HCT116 (cell line): ENCODE data around the gene LY86. TPM values are rescaled to one million over a fixed set of nuclear protein-coding genes. Genes with fewer than 3 reads are reported as not detected.

ENCODE experiments used
- ATAC-seq: fragments of 200-7000 bp; cut with Tn5 transposase; 2 replicates; pipeline ENCODE4 v1.9.1; 2020; ENCODE audit warnings: mild to moderate bottlenecking, moderate library complexity
- BruUV-seq: library from RNA; stranded (reverse); fragments of 400-500 nt; replicated peaks from 2 replicates; lab custom pipeline; 2021; lab: Mats Ljungman, UMichigan
- CTCF ChIA-PET: fragments of 300-600 bp; sonication (Branson Sonifier 250); formaldehyde crosslinking; loops from one replicate; lab custom pipeline; 2021; ENCODE audit warnings: antibody characterized with exemption; lab: Charles Lee
- POLR2A ChIA-PET: fragments of 300-600, 350-600 bp; sonication (Branson Sonifier 250); formaldehyde crosslinking; loops from one replicate; lab custom pipeline; 2021; ENCODE audit warnings: antibody characterized with exemption; lab: Charles Lee
- RAD21 ChIA-PET, 2 experiments: fragments of 300-600 bp; sonication (Branson Sonifier 250); formaldehyde crosslinking; loops; one replicate each; lab custom pipeline; 2023; ENCODE audit warnings: low total read pairs in 2 of 2; ENCODE audit not compliant: uncharacterized antibody in 2 of 2, unreplicated experiment in 2 of 2, low non-redundant PET in 1 of 2; lab: Charles Lee
- DNase-seq: peaks from one replicate; pipeline ENCODE4 v3.0.0-alpha.2; 2010; ENCODE audit warnings: low read depth, low spot score
- H2AFZ ChIP-seq: fragments of 200-600 bp; shearing (Covaris generic), sonication (generic); 2 replicates; pipeline ENCODE4 v1.6.1; 2017; ENCODE audit warnings: low read depth, mixed run types, mixed read lengths, antibody characterized with exemption, low read length; ENCODE audit not compliant: poor library complexity, severe bottlenecking
- H3K27ac ChIP-seq: 2 replicates; pipeline ENCODE4 v1.5.1; 2012; ENCODE audit warnings: low read depth, low read length
- H3K27me3 ChIP-seq: fragments of 200-600 bp; sonication (generic); 2 replicates; pipeline ENCODE4 v1.6.1; 2016; ENCODE audit warnings: mixed run types, low read length, mixed read lengths; ENCODE audit not compliant: insufficient read depth
- H3K36me3 ChIP-seq, 2 experiments: fragments of 200-500 bp in 1 of 2; fragments of 200-600 bp in 1 of 2; sonication (Bioruptor generic) in 1 of 2; sonication (generic) in 1 of 2; 2 replicates each; pipeline versions ENCODE4 v1.5.1 to v1.6.1; 2014 to 2016; ENCODE audit warnings: low read length in 2 of 2, inconsistent platforms in 1 of 2, mixed read lengths in 1 of 2, mixed run types in 1 of 2; ENCODE audit not compliant: insufficient read depth in 2 of 2, control insufficient read depth in 1 of 2
- H3K4me1 ChIP-seq, 2 experiments: fragments of 200-600 bp in 1 of 2; sonication (generic) in 1 of 2; 2 replicates each; pipeline versions ENCODE4 v1.5.1 to v1.6.1; 2012 to 2017; ENCODE audit warnings: low read length in 2 of 2, inconsistent platforms in 1 of 2, mild to moderate bottlenecking in 1 of 2, mixed read lengths in 1 of 2, mixed run types in 1 of 2, moderate library complexity in 1 of 2; ENCODE audit not compliant: insufficient read depth in 2 of 2, control insufficient read depth in 1 of 2
- H3K4me2 ChIP-seq: fragments of 200-600 bp; sonication (generic); 2 replicates; pipeline ENCODE4 v1.6.1; 2017; ENCODE audit warnings: mixed run types, low read length, mixed read lengths
- H3K4me3 ChIP-seq, 2 experiments: fragments of 200-600 bp in 1 of 2; sonication (generic) in 1 of 2; replicated peaks in 1 of 2; 2 replicates each; pipeline ENCODE4 v1.5.1; 2011 to 2016; ENCODE audit warnings: low read length in 2 of 2, control low read depth in 1 of 2, low read depth in 1 of 2, mild to moderate bottlenecking in 1 of 2, mixed read lengths in 1 of 2, mixed run types in 1 of 2
- H3K79me2 ChIP-seq: fragments of 200-600 bp; sonication (generic); 2 replicates; pipeline ENCODE4 v1.6.1; 2017; ENCODE audit warnings: mild to moderate bottlenecking, mixed run types, low read length, moderate library complexity, mixed read lengths; ENCODE audit not compliant: insufficient read depth
- H3K9ac ChIP-seq: fragments of 200-600 bp; sonication (generic); 2 replicates; pipeline ENCODE4 v1.6.1; 2016; ENCODE audit warnings: low read length, mixed read lengths
- H3K9me2 ChIP-seq: fragments of 200-600 bp; sonication (generic), shearing (Covaris generic); 2 replicates; pipeline ENCODE4 v1.6.1; 2017; ENCODE audit warnings: mixed run types, mild to moderate bottlenecking, moderate library complexity; ENCODE audit not compliant: insufficient read depth
- H3K9me3 ChIP-seq, 2 experiments: fragments of 200-500 bp in 1 of 2; fragments of 200-600 bp in 1 of 2; sonication (Bioruptor generic) in 1 of 2; sonication (generic) in 1 of 2; 2 replicates each; pipeline ENCODE4 v1.6.1; 2014 to 2017; ENCODE audit warnings: low read length in 2 of 2, mixed read lengths in 2 of 2, inconsistent platforms in 1 of 2, low read depth in 1 of 2, mild to moderate bottlenecking in 1 of 2, mixed run types in 1 of 2, moderate library complexity in 1 of 2; ENCODE audit not compliant: control insufficient read depth in 1 of 2, insufficient read depth in 1 of 2
- H4K20me1 ChIP-seq: fragments of 200-600 bp; sonication (generic), shearing (Covaris generic); 2 replicates; pipeline ENCODE4 v1.6.1; 2017; ENCODE audit warnings: mixed run types, mild to moderate bottlenecking, moderate library complexity; ENCODE audit not compliant: insufficient read depth
- CEBPB ChIP-seq: IDR thresholded peaks from 2 replicates; pipeline ENCODE4 v1.6.1; 2012; ENCODE audit warnings: low read depth
- EGR1 ChIP-seq: IDR thresholded peaks from 2 replicates; pipeline ENCODE4 v1.6.1; 2012; ENCODE audit warnings: low read depth
- EZH2phosphoT487 ChIP-seq: fragments of 200-600 bp; IDR thresholded peaks from 2 replicates; pipeline ENCODE4 v1.6.1; 2018; ENCODE audit warnings: antibody characterized with exemption, borderline replicate concordance
- POLR2A ChIP-seq: IDR thresholded peaks from 2 replicates; pipeline ENCODE4 v1.7.0; 2011; ENCODE audit warnings: borderline replicate concordance; ENCODE audit not compliant: insufficient read depth, insufficient read length; ENCODE audit errors: extremely low read depth
- POLR2AphosphoS5 ChIP-seq: IDR thresholded peaks from 2 replicates; pipeline ENCODE4 v1.6.1; 2011; ENCODE audit warnings: mild to moderate bottlenecking, low read depth, low read length, moderate library complexity
- SP1 ChIP-seq: IDR thresholded peaks from 2 replicates; pipeline ENCODE4 v1.6.1; 2012; ENCODE audit warnings: low read depth
- SRF ChIP-seq: IDR thresholded peaks from 2 replicates; pipeline ENCODE4 v1.6.1; 2012; ENCODE audit warnings: low read depth
- YY1 ChIP-seq: IDR thresholded peaks from 2 replicates; pipeline ENCODE4 v1.6.1; 2011; ENCODE audit warnings: low read length, low read depth, moderate library complexity, mild to moderate bottlenecking; ENCODE audit not compliant: insufficient replicate concordance; ENCODE audit errors: extremely low read depth
- ZFX ChIP-seq: fragments of 450-650 bp; IDR thresholded peaks from 2 replicates; pipeline ENCODE4 v1.6.1; 2017
- intact Hi-C: fragments of 100-400 bp; cut with micrococcal nuclease; formaldehyde crosslinking; loops from 2 replicates; pipeline ENCODE4 v1.10.0; 2022
- total RNA-seq: library from RNA; stranded (reverse); gene quantifications from one replicate; pipeline ENCODE4 v1.2.1, GENCODE V29; 2021; ENCODE audit not compliant: unreplicated experiment
- TF ChIP-seq, protein P1 (sequence below): IDR thresholded peaks from 2 replicates; pipeline ENCODE4 v1.6.1; 2012; ENCODE audit warnings: low read depth
- TF ChIP-seq, protein P2 (sequence below), 3 experiments: fragments of 200-600 bp in 1 of 3; sonication (generic) in 1 of 3; IDR thresholded peaks in 2 of 3; conservative IDR thresholded peaks in 1 of 3; 2 replicates each; pipeline ENCODE4 v1.5.1; 2012 to 2017; ENCODE audit warnings: low read depth in 2 of 3, low read length in 2 of 3, antibody characterized with exemption in 1 of 3, borderline replicate concordance in 1 of 3, control low read depth in 1 of 3, mild to moderate bottlenecking in 1 of 3, mixed read lengths in 1 of 3, mixed run types in 1 of 3, moderate library complexity in 1 of 3; ENCODE audit not compliant: insufficient read depth in 1 of 3
- TF ChIP-seq, protein P3 (sequence below): IDR thresholded peaks from 2 replicates; pipeline ENCODE4 v1.6.1; 2011; ENCODE audit warnings: mild to moderate bottlenecking, low read length, moderate library complexity; ENCODE audit not compliant: insufficient replicate concordance; ENCODE audit errors: extremely low read depth

The LY86 gene
- total RNA-seq, 1 experiment from 2014 or later: not detected

DNA sequence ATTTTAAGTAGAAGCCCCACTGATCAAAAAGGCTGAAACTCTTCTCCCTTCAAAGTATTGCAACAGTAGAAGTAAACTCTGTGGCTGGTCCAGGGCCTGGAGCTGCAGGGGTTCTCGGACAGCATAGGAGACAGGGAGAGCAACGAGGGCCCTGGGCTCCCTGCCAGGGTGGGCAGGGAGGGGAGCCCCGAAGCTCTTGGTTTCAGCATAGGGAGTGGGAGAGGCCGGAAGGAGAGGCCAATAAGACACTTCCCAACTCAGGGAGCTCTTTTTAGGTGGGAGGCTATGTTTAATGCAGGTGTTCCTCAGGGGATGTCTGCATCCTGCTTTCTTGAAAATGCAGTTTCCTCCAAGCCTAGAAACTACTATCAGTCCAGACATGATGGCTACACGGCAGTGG, 91.1 kb downstream of the LY86 start (continued):
- TF ChIP-seq, protein P1, sequence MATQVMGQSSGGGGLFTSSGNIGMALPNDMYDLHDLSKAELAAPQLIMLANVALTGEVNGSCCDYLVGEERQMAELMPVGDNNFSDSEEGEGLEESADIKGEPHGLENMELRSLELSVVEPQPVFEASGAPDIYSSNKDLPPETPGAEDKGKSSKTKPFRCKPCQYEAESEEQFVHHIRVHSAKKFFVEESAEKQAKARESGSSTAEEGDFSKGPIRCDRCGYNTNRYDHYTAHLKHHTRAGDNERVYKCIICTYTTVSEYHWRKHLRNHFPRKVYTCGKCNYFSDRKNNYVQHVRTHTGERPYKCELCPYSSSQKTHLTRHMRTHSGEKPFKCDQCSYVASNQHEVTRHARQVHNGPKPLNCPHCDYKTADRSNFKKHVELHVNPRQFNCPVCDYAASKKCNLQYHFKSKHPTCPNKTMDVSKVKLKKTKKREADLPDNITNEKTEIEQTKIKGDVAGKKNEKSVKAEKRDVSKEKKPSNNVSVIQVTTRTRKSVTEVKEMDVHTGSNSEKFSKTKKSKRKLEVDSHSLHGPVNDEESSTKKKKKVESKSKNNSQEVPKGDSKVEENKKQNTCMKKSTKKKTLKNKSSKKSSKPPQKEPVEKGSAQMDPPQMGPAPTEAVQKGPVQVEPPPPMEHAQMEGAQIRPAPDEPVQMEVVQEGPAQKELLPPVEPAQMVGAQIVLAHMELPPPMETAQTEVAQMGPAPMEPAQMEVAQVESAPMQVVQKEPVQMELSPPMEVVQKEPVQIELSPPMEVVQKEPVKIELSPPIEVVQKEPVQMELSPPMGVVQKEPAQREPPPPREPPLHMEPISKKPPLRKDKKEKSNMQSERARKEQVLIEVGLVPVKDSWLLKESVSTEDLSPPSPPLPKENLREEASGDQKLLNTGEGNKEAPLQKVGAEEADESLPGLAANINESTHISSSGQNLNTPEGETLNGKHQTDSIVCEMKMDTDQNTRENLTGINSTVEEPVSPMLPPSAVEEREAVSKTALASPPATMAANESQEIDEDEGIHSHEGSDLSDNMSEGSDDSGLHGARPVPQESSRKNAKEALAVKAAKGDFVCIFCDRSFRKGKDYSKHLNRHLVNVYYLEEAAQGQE: no peak
- TF ChIP-seq POLR2A (no peak), SP1 (no peak), YY1 (no peak), CEBPB (no peak), EZH2phosphoT487 (no peak), EGR1 (no peak), SRF (no peak)
- TF ChIP-seq, protein P2, sequence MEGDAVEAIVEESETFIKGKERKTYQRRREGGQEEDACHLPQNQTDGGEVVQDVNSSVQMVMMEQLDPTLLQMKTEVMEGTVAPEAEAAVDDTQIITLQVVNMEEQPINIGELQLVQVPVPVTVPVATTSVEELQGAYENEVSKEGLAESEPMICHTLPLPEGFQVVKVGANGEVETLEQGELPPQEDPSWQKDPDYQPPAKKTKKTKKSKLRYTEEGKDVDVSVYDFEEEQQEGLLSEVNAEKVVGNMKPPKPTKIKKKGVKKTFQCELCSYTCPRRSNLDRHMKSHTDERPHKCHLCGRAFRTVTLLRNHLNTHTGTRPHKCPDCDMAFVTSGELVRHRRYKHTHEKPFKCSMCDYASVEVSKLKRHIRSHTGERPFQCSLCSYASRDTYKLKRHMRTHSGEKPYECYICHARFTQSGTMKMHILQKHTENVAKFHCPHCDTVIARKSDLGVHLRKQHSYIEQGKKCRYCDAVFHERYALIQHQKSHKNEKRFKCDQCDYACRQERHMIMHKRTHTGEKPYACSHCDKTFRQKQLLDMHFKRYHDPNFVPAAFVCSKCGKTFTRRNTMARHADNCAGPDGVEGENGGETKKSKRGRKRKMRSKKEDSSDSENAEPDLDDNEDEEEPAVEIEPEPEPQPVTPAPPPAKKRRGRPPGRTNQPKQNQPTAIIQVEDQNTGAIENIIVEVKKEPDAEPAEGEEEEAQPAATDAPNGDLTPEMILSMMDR (IDR thresholded peaks at IDR 0.05 in 2 of 3, conservative IDR thresholded peaks at IDR 0.05 in 1 of 3; ENCODE audit: borderline replicate concordance in 1 of 3, insufficient read depth in 1 of 3, low read depth in 2 of 3, low read length in 2 of 3): no peak

DNA sequence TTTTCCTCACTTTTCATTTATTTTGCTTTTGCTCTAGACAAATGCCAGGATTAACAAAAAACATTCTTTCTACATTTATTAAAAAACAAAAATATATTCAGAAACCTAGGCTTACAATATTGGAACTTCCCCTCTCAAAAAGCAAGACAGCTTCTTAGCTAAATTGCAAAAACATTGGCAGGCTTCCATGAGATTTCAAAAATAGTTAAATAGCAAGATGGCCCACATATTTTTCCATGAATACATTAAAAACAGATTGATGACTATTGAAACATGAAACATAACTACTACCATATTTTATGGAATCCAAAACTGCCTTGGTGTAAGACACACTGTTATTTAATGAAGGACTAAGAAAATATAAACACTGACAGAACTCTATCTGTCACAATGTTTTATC, 92.0 kb downstream of the LY86 start:
- no peaks in the 10 kb centered on the region for H3K9me2 ChIP-seq
- ChIA-PET RAD21 (interaction anchor here in 1 of 2 experiments (0.6 kb wide), 1 partner anchor 256 kb away, joined by 4 read pairs; no protein-coding TSS in a partner anchor), POLR2A (no interaction called here), CTCF (no interaction called here)
- no peak overlapping the region for H3K4me2 ChIP-seq
- H4K20me1 ChIP-seq: no peaks in the 10 kb centered on the region
- H3K9ac ChIP-seq: no peak overlapping the region
- no peak for DNase-seq
- intact Hi-C loops: no loop called here
- TF ChIP-seq EGR1 (no peak), SRF (no peak), ZFX (no peak), POLR2AphosphoS5 (no peak)
- TF ChIP-seq, protein P3, sequence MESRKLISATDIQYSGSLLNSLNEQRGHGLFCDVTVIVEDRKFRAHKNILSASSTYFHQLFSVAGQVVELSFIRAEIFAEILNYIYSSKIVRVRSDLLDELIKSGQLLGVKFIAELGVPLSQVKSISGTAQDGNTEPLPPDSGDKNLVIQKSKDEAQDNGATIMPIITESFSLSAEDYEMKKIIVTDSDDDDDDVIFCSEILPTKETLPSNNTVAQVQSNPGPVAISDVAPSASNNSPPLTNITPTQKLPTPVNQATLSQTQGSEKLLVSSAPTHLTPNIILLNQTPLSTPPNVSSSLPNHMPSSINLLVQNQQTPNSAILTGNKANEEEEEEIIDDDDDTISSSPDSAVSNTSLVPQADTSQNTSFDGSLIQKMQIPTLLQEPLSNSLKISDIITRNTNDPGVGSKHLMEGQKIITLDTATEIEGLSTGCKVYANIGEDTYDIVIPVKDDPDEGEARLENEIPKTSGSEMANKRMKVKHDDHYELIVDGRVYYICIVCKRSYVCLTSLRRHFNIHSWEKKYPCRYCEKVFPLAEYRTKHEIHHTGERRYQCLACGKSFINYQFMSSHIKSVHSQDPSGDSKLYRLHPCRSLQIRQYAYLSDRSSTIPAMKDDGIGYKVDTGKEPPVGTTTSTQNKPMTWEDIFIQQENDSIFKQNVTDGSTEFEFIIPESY: no peak
- H3K27me3 ChIP-seq: no peaks in the 10 kb centered on the region
- ATAC-seq: no peak
- no peaks in the 10 kb centered on the region for H3K79me2 ChIP-seq
- H3K9me3 ChIP-seq: no peaks in the 10 kb centered on the region
- no peak overlapping the region for H2AFZ ChIP-seq
- no peak overlapping the region for H3K4me3 ChIP-seq
- H3K4me1 ChIP-seq: peaks cover 0 to 21% of the 10 kb centered on the region in 2 experiments; a peak in 2 of 4 replicates
- BruUV-seq: no TSS peak
- no peaks in the 10 kb centered on the region for H3K36me3 ChIP-seq
- H3K27ac ChIP-seq: no peak overlapping the region
